GM21367 (cell line): ENCODE results near the gene ACACB.
"Not testable (repeated sequence)": the region's sequence is repeated elsewhere in the genome, so short reads cannot be mapped to it uniquely, and the experiment has no call there.

ENCODE experiments used
- ATAC-seq: cut with Tn5 transposase; IDR thresholded peaks from one replicate; pipeline ENCODE4 v1.9.1; 2021; ENCODE audit not compliant: unreplicated experiment

Gene ACACB

GRCh38 chr12:109170324-109170723 is 53.9 kb downstream of the ACACB start:
- ATAC-seq, result no peak

GRCh38 chr12:109172787-109173186 is 56.4 kb downstream of the ACACB start:
- ATAC-seq, result not testable (repeated sequence)

GRCh38 chr12:109173443-109174240 is 57.3 kb downstream of the ACACB start:
- no peak for ATAC-seq

- ATAC-seq, result no peak
Observed at GRCh38 chr12:109174468-109174867, 58.1 kb downstream of the ACACB start.

- ATAC-seq, result no peak
Observed at GRCh38 chr12:109178532-109178931, 62.1 kb downstream of the ACACB start.

GRCh38 chr12:109179927-109180326 is 63.5 kb downstream of the ACACB start:
- ATAC-seq, result no peak

- no peak for ATAC-seq
Observed at GRCh38 chr12:109182041-109182839, 65.9 kb downstream of the ACACB start.

GRCh38 chr12:109185441-109185840 is 69.1 kb downstream of the ACACB start:
- ATAC-seq, result no peak

GRCh38 chr12:109186993-109187653 is 70.7 kb downstream of the ACACB start:
- no peak for ATAC-seq

GRCh38 chr12:109188108-109188712 is 71.8 kb downstream of the ACACB start:
- ATAC-seq, result no peak

- no peak for ATAC-seq
Observed at GRCh38 chr12:109189291-109189690, 72.9 kb downstream of the ACACB start.

GRCh38 chr12:109191621-109192250 is 75.3 kb downstream of the ACACB start:
- ATAC-seq, result no peak

GRCh38 chr12:109192358-109192757 is 76.0 kb downstream of the ACACB start:
- no peak for ATAC-seq

- no peak for ATAC-seq
Observed at GRCh38 chr12:109193896-109194295, 77.5 kb downstream of the ACACB start.

- no peak for ATAC-seq
Observed at GRCh38 chr12:109196332-109196731, 79.9 kb downstream of the ACACB start.

GRCh38 chr12:109197327-109197726 is 80.9 kb downstream of the ACACB start:
- ATAC-seq, result no peak

- ATAC-seq, result no peak
Observed at GRCh38 chr12:109199324-109199723, 82.9 kb downstream of the ACACB start.

GRCh38 chr12:109200825-109201495 is 84.6 kb downstream of the ACACB start:
- no peak for ATAC-seq

- ATAC-seq, result no peak
Observed at GRCh38 chr12:109201496-109201885, 85.1 kb downstream of the ACACB start.

GRCh38 chr12:109202770-109203169 is 86.4 kb downstream of the ACACB start:
- no peak for ATAC-seq
